ENCODE measurements around the gene CCDC88C. TPM values are rescaled to one million over a fixed set of nuclear protein-coding genes. Genes with fewer than 3 reads are reported as not detected.

The CCDC88C gene
- total RNA-seq, 1 donor from 2014 or later, result 44.6 TPM

GRCh38 chr14:91332986-91333649 is 84.5 kb downstream of the CCDC88C start:
- Mint-ChIP-seq H3K4me3 (no peak overlapping the region), H3K27ac (ENCODE audit: unreplicated experiment) (no peak overlapping the region), H3K27me3 (ENCODE audit: low read depth) (no peaks in the 10 kb centered on the region), H3K36me3 (ENCODE audit: low read depth) (no peaks in the 10 kb centered on the region), H3K9me3 (no peaks in the 10 kb centered on the region), H3K4me1 (peaks cover 36% of the 10 kb centered on the region)
- no peak for DNase-seq (ENCODE audit: low read depth, low spot score)
- TF ChIP-seq, protein P1, sequence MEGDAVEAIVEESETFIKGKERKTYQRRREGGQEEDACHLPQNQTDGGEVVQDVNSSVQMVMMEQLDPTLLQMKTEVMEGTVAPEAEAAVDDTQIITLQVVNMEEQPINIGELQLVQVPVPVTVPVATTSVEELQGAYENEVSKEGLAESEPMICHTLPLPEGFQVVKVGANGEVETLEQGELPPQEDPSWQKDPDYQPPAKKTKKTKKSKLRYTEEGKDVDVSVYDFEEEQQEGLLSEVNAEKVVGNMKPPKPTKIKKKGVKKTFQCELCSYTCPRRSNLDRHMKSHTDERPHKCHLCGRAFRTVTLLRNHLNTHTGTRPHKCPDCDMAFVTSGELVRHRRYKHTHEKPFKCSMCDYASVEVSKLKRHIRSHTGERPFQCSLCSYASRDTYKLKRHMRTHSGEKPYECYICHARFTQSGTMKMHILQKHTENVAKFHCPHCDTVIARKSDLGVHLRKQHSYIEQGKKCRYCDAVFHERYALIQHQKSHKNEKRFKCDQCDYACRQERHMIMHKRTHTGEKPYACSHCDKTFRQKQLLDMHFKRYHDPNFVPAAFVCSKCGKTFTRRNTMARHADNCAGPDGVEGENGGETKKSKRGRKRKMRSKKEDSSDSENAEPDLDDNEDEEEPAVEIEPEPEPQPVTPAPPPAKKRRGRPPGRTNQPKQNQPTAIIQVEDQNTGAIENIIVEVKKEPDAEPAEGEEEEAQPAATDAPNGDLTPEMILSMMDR (conservative IDR thresholded peaks at IDR 0.05), result no peak

- TF ChIP-seq, protein P1 (conservative IDR thresholded peaks at IDR 0.05), result no peak
- Mint-ChIP-seq H3K27me3 (ENCODE audit: low read depth) (no peaks in the 10 kb centered on the region), H3K4me3 (no peak overlapping the region), H3K4me1 (peaks cover 43% of the 10 kb centered on the region), H3K27ac (ENCODE audit: unreplicated experiment) (no peak overlapping the region), H3K9me3 (no peaks in the 10 kb centered on the region), H3K36me3 (ENCODE audit: low read depth) (no peaks in the 10 kb centered on the region)
- no peak for DNase-seq (ENCODE audit: low read depth, low spot score)
Observed at GRCh38 chr14:91332171-91332985, 85.2 kb downstream of the CCDC88C start.

- DNase-seq (ENCODE audit: low read depth, low spot score), result no peak
- Mint-ChIP-seq H3K4me1 (peaks cover 50% of the 10 kb centered on the region), H3K9me3 (no peaks in the 10 kb centered on the region), H3K27ac (ENCODE audit: unreplicated experiment) (no peak overlapping the region), H3K4me3 (no peak overlapping the region), H3K27me3 (ENCODE audit: low read depth) (no peaks in the 10 kb centered on the region), H3K36me3 (ENCODE audit: low read depth) (no peaks in the 10 kb centered on the region)
- TF ChIP-seq, protein P1 (conservative IDR thresholded peaks at IDR 0.05), result no peak
Observed at GRCh38 chr14:91331721-91332120, 85.9 kb downstream of the CCDC88C start.

GRCh38 chr14:91330856-91331255 is 86.8 kb downstream of the CCDC88C start:
- H3K27ac Mint-ChIP-seq (ENCODE audit: unreplicated experiment), result peak overlapping the region; percentile 62
- H3K9me3 Mint-ChIP-seq, result no peaks in the 10 kb centered on the region
- TF ChIP-seq, protein P1 (conservative IDR thresholded peaks at IDR 0.05), result no peak
- H3K4me3 Mint-ChIP-seq, result no peak overlapping the region
- no peaks in the 10 kb centered on the region for H3K36me3 Mint-ChIP-seq (ENCODE audit: low read depth)
- peaks cover 52% of the 10 kb centered on the region for H3K4me1 Mint-ChIP-seq
- no peaks in the 10 kb centered on the region for H3K27me3 Mint-ChIP-seq (ENCODE audit: low read depth)
- no peak for DNase-seq (ENCODE audit: low read depth, low spot score)

GRCh38 chr14:91330096-91330696 is 87.4 kb downstream of the CCDC88C start:
- Mint-ChIP-seq H3K36me3 (ENCODE audit: low read depth) (no peaks in the 10 kb centered on the region), H3K4me3 (no peak overlapping the region), H3K4me1 (peaks cover 52% of the 10 kb centered on the region), H3K27ac (ENCODE audit: unreplicated experiment) (peak overlapping the region; percentile 35), H3K9me3 (no peaks in the 10 kb centered on the region), H3K27me3 (ENCODE audit: low read depth) (no peaks in the 10 kb centered on the region)
- TF ChIP-seq, protein P1 (conservative IDR thresholded peaks at IDR 0.05), result no peak
- DNase-seq (ENCODE audit: low read depth, low spot score), result no peak

All from neural crest cell (in vitro differentiated cells).